CD8-positive, alpha-beta memory T cell (primary cell): ENCODE data around the gene ACSM2B. TPM values are rescaled to one million over a fixed set of nuclear protein-coding genes. Genes with fewer than 3 reads are reported as not detected.
"Not testable (repeated sequence)": the region's sequence is repeated elsewhere in the genome, so short reads cannot be mapped to it uniquely, and the experiment has no call there.

Source experiments
- CTCF ChIA-PET: fragments of 350-600 bp; sonication (Branson Sonifier 250); formaldehyde crosslinking; loops from one replicate; lab custom pipeline; 2021; ENCODE audit warnings: antibody characterized with exemption; lab: Charles Lee
- POLR2A ChIA-PET: fragments of 350-600 bp; sonication (Branson Sonifier 250); formaldehyde crosslinking; loops from one replicate; lab custom pipeline; 2021; ENCODE audit warnings: antibody characterized with exemption; lab: Charles Lee
- DNase-seq, 5 donors: peaks; one replicate each; pipeline versions ENCODE4 v3.0.0 to v3.0.0-alpha.2; 2020 to 2022; ENCODE audit warnings: mixed read lengths in 1 of 5
- H3K27ac ChIP-seq: one replicate; pipeline ENCODE4 v1.7.0; 2013; ENCODE audit warnings: low read depth, mild to moderate bottlenecking, low read length, moderate library complexity
- H3K27me3 ChIP-seq: 2 replicates; pipeline ENCODE4 v1.7.0; 2013; ENCODE audit warnings: low read length, mild to moderate bottlenecking; ENCODE audit not compliant: insufficient read depth, poor library complexity, severe bottlenecking
- H3K36me3 ChIP-seq: 2 replicates; pipeline ENCODE4 v1.7.0; 2013; ENCODE audit warnings: mild to moderate bottlenecking, low read length, moderate library complexity; ENCODE audit not compliant: insufficient read depth
- H3K4me1 ChIP-seq: 2 replicates; pipeline ENCODE4 v1.7.0; 2013; ENCODE audit warnings: mild to moderate bottlenecking, low read length, moderate library complexity; ENCODE audit not compliant: insufficient read depth
- H3K4me3 ChIP-seq: 2 replicates; pipeline ENCODE4 v1.7.0; 2013; ENCODE audit warnings: mild to moderate bottlenecking, low read length
- H3K9me3 ChIP-seq: 2 replicates; pipeline ENCODE4 v1.7.0; 2013; ENCODE audit warnings: mild to moderate bottlenecking, low read length
- H3K27ac Mint-ChIP-seq, 8 donors: one replicate each; pipeline ENCODE4 v1.8.0; 2020 to 2021; ENCODE audit warnings: mixed read lengths in 8 of 8, mild to moderate bottlenecking in 6 of 8, inconsistent platforms in 3 of 8, moderate library complexity in 3 of 8
- H3K27me3 Mint-ChIP-seq, 2 donors: one replicate each; pipeline ENCODE4 v1.8.0; 2020 to 2021; ENCODE audit warnings: mixed read lengths in 2 of 2, mild to moderate bottlenecking in 1 of 2, moderate library complexity in 1 of 2
- H3K36me3 Mint-ChIP-seq, 3 donors: one replicate each; pipeline ENCODE4 v1.8.0; 2020 to 2021; ENCODE audit warnings: mixed read lengths in 3 of 3, inconsistent platforms in 1 of 3, mild to moderate bottlenecking in 1 of 3
- H3K4me1 Mint-ChIP-seq, 3 donors: one replicate each; pipeline ENCODE4 v1.8.0; 2020 to 2021; ENCODE audit warnings: mixed read lengths in 3 of 3, inconsistent platforms in 1 of 3, mild to moderate bottlenecking in 1 of 3
- H3K4me3 Mint-ChIP-seq, 7 donors: one replicate each; pipeline ENCODE4 v1.8.0; 2020 to 2021; ENCODE audit warnings: mixed read lengths in 7 of 7, mild to moderate bottlenecking in 6 of 7, moderate library complexity in 4 of 7, inconsistent platforms in 2 of 7
- H3K9me3 Mint-ChIP-seq, 5 donors: one replicate each; pipeline ENCODE4 v1.8.0; 2020 to 2022; ENCODE audit warnings: mixed read lengths in 5 of 5, mild to moderate bottlenecking in 3 of 5, moderate library complexity in 2 of 5, inconsistent platforms in 1 of 5
- polyA plus RNA-seq: library from polyadenylated mRNA; unstranded; fragments of 300-500 nt; fragmentation: Illumina TruSeq; gene quantifications from one replicate; pipeline ENCODE4 v1.2.3, GENCODE V29; 2021
- total RNA-seq, 2 experiments: library from RNA; stranded (reverse); gene quantifications; one replicate each; pipeline ENCODE4 v1.2.3, GENCODE V29; 2021

ACSM2B gene
- total and polyA plus RNA-seq, 3 experiments from 2014 or later, result not detected

- POLR2A ChIA-PET, result not testable (repeated sequence)
Measured at GRCh38 chr16:20586112-20586511, 9.9 kb upstream of the ACSM2B start.

GRCh38 chr16:20580487-20581259, 4.5 kb upstream of the ACSM2B start:
- H3K27me3 Mint-ChIP-seq, H3K4me1 ChIP-seq, POLR2A ChIA-PET, H3K36me3 Mint-ChIP-seq, H3K36me3 ChIP-seq, H3K27me3 ChIP-seq, DNase-seq, H3K27ac Mint-ChIP-seq, H3K27ac ChIP-seq, H3K9me3 ChIP-seq, CTCF ChIA-PET, H3K4me3 ChIP-seq, H3K4me1 Mint-ChIP-seq, H3K4me3 Mint-ChIP-seq, H3K9me3 Mint-ChIP-seq: not testable (repeated sequence)

More at GRCh38 chr16:20586112-20586511, 9.9 kb upstream of the ACSM2B start:
- H3K36me3 ChIP-seq, H3K4me3 ChIP-seq, H3K9me3 ChIP-seq, DNase-seq, CTCF ChIA-PET, H3K27me3 Mint-ChIP-seq, H3K27ac Mint-ChIP-seq, H3K36me3 Mint-ChIP-seq, H3K4me1 ChIP-seq, H3K4me1 Mint-ChIP-seq, H3K27me3 ChIP-seq, H3K9me3 Mint-ChIP-seq, H3K4me3 Mint-ChIP-seq, H3K27ac ChIP-seq: not testable (repeated sequence)

- H3K27me3 ChIP-seq, H3K36me3 Mint-ChIP-seq, POLR2A ChIA-PET, DNase-seq, H3K4me3 Mint-ChIP-seq, H3K27me3 Mint-ChIP-seq, H3K9me3 Mint-ChIP-seq, H3K9me3 ChIP-seq, CTCF ChIA-PET, H3K36me3 ChIP-seq, H3K4me3 ChIP-seq, H3K4me1 Mint-ChIP-seq, H3K4me1 ChIP-seq, H3K27ac Mint-ChIP-seq, H3K27ac ChIP-seq: not testable (repeated sequence)
Measured at GRCh38 chr16:20578091-20578490, 1.9 kb upstream of the ACSM2B start.

GRCh38 chr16:20569117-20569651, 7.0 kb downstream of the ACSM2B start:
- POLR2A ChIA-PET, CTCF ChIA-PET, H3K4me1 Mint-ChIP-seq: not testable (repeated sequence)

GRCh38 chr16:20568404-20568803, 7.8 kb downstream of the ACSM2B start:
- Mint-ChIP-seq H3K27ac (no peak overlapping the region), H3K9me3 (peaks cover 0 to 2% (median 2%) of the 10 kb centered on the region in 5 donors), H3K36me3 (no peaks in the 10 kb centered on the region), H3K4me3 (no peak overlapping the region), H3K27me3 (peaks cover 0 to 4% of the 10 kb centered on the region in 2 donors), H3K4me1 (no peaks in the 10 kb centered on the region)
- no peak for DNase-seq
- Histone ChIP-seq H3K27ac (no peak overlapping the region), H3K9me3 (no peaks in the 10 kb centered on the region), H3K27me3 (no peaks in the 10 kb centered on the region), H3K36me3 (no peaks in the 10 kb centered on the region), H3K4me1 (no peaks in the 10 kb centered on the region), H3K4me3 (no peak overlapping the region)
- ChIA-PET CTCF (no interaction called here), POLR2A (no interaction called here)

More at GRCh38 chr16:20569117-20569651, 7.0 kb downstream of the ACSM2B start:
- not testable (repeated sequence) for H3K27me3 Mint-ChIP-seq, H3K36me3 Mint-ChIP-seq, H3K36me3 ChIP-seq, H3K4me3 Mint-ChIP-seq, H3K9me3 Mint-ChIP-seq, DNase-seq, H3K27ac Mint-ChIP-seq, H3K27me3 ChIP-seq, H3K9me3 ChIP-seq, H3K27ac ChIP-seq, H3K4me1 ChIP-seq, H3K4me3 ChIP-seq

- CTCF ChIA-PET, result no interaction called here
- no peak overlapping the region for H3K4me3 Mint-ChIP-seq
- Histone ChIP-seq H3K4me3 (no peak overlapping the region), H3K9me3 (no peaks in the 10 kb centered on the region), H3K36me3 (no peaks in the 10 kb centered on the region), H3K27ac (no peak overlapping the region), H3K4me1 (no peaks in the 10 kb centered on the region), H3K27me3 (no peaks in the 10 kb centered on the region)
- peaks cover 0 to 4% of the 10 kb centered on the region in 2 donors for H3K27me3 Mint-ChIP-seq
- DNase-seq, result no peak
- POLR2A ChIA-PET, result no interaction called here
- H3K36me3 Mint-ChIP-seq, result no peaks in the 10 kb centered on the region
- H3K4me1 Mint-ChIP-seq, result no peaks in the 10 kb centered on the region
- H3K9me3 Mint-ChIP-seq, result peaks cover 0 to 6% (median 2%) of the 10 kb centered on the region in 5 donors
- H3K27ac Mint-ChIP-seq, result no peak overlapping the region
Measured at GRCh38 chr16:20566864-20567263, 9.3 kb downstream of the ACSM2B start.

GRCh38 chr16:20565334-20565733, 10.8 kb downstream of the ACSM2B start:
- CTCF ChIA-PET, DNase-seq, H3K9me3 ChIP-seq, H3K27me3 ChIP-seq, H3K36me3 Mint-ChIP-seq, H3K4me3 Mint-ChIP-seq, H3K9me3 Mint-ChIP-seq, H3K4me1 Mint-ChIP-seq, H3K27ac ChIP-seq, H3K27ac Mint-ChIP-seq, H3K4me3 ChIP-seq, H3K27me3 Mint-ChIP-seq, POLR2A ChIA-PET, H3K36me3 ChIP-seq, H3K4me1 ChIP-seq: not testable (repeated sequence)

- H3K4me3 ChIP-seq, H3K27me3 ChIP-seq, H3K27me3 Mint-ChIP-seq, H3K36me3 ChIP-seq, H3K9me3 Mint-ChIP-seq, H3K36me3 Mint-ChIP-seq, H3K9me3 ChIP-seq, H3K4me1 Mint-ChIP-seq, H3K4me3 Mint-ChIP-seq, H3K27ac Mint-ChIP-seq, H3K4me1 ChIP-seq, H3K27ac ChIP-seq, POLR2A ChIA-PET, CTCF ChIA-PET, DNase-seq: not testable (repeated sequence)
Measured at GRCh38 chr16:20564218-20564617, 11.9 kb downstream of the ACSM2B start.
